ENCODE measurements around the gene PAXX.
"Not testable (repeated sequence)": the region's sequence is repeated elsewhere in the genome, so short reads cannot be mapped to it uniquely, and the experiment has no call there.

PAXX gene

GRCh38 chr9:136997371-136997770 lies 5.1 kb downstream of the PAXX start:
- Mint-ChIP-seq H3K36me3 (no peaks in the 10 kb centered on the region), H3K9me3 (no peaks in the 10 kb centered on the region), H3K4me3 (peak overlapping the region; percentile 58), H3K27ac (no peak overlapping the region), H3K27me3 (no peaks in the 10 kb centered on the region), H3K4me1 (peaks cover 21% of the 10 kb centered on the region)

GRCh38 chr9:136997830-136998234 lies 5.6 kb downstream of the PAXX start:
- no peaks in the 10 kb centered on the region for H3K9me3 Mint-ChIP-seq
- peaks cover 17% of the 10 kb centered on the region for H3K4me1 Mint-ChIP-seq
- no peaks in the 10 kb centered on the region for H3K27me3 Mint-ChIP-seq
- no peaks in the 10 kb centered on the region for H3K36me3 Mint-ChIP-seq
- H3K27ac Mint-ChIP-seq: no peak overlapping the region
- H3K4me3 Mint-ChIP-seq: peak overlapping the region; percentile 58

GRCh38 chr9:137000177-137000930 lies 8.1 kb downstream of the PAXX start:
- Mint-ChIP-seq H3K27ac (no peak overlapping the region), H3K36me3 (no peaks in the 10 kb centered on the region), H3K4me3 (no peak overlapping the region), H3K9me3 (no peaks in the 10 kb centered on the region), H3K4me1 (peaks cover 10% of the 10 kb centered on the region), H3K27me3 (no peaks in the 10 kb centered on the region)

GRCh38 chr9:137001857-137002645 lies 9.8 kb downstream of the PAXX start:
- no peaks in the 10 kb centered on the region for H3K9me3 Mint-ChIP-seq
- no peak overlapping the region for H3K27ac Mint-ChIP-seq
- no peak overlapping the region for H3K4me3 Mint-ChIP-seq
- H3K4me1 Mint-ChIP-seq: peaks cover 10% of the 10 kb centered on the region
- H3K27me3 Mint-ChIP-seq: no peaks in the 10 kb centered on the region
- H3K36me3 Mint-ChIP-seq: no peaks in the 10 kb centered on the region

- Mint-ChIP-seq H3K27ac (no peak overlapping the region), H3K9me3 (no peaks in the 10 kb centered on the region), H3K36me3 (no peaks in the 10 kb centered on the region), H3K4me1 (peaks cover 7% of the 10 kb centered on the region), H3K4me3 (no peak overlapping the region), H3K27me3 (no peaks in the 10 kb centered on the region)
These were observed 10.4 kb downstream of the PAXX start for GRCh38 chr9:137002646-137003041.

GRCh38 chr9:137004285-137004684 lies 12.1 kb downstream of the PAXX start:
- not testable (repeated sequence) for H3K4me1 Mint-ChIP-seq, H3K36me3 Mint-ChIP-seq, H3K27ac Mint-ChIP-seq, H3K27me3 Mint-ChIP-seq, H3K4me3 Mint-ChIP-seq, H3K9me3 Mint-ChIP-seq

GRCh38 chr9:137006116-137007003 lies 14.1 kb downstream of the PAXX start:
- Mint-ChIP-seq H3K27ac (no peak overlapping the region), H3K27me3 (no peaks in the 10 kb centered on the region), H3K4me1 (no peaks in the 10 kb centered on the region), H3K9me3 (no peaks in the 10 kb centered on the region), H3K4me3 (no peak overlapping the region), H3K36me3 (no peaks in the 10 kb centered on the region)

GRCh38 chr9:137007108-137007815 lies 15.0 kb downstream of the PAXX start:
- Mint-ChIP-seq H3K36me3 (no peaks in the 10 kb centered on the region), H3K9me3 (no peaks in the 10 kb centered on the region), H3K4me1 (no peaks in the 10 kb centered on the region), H3K27ac (no peak overlapping the region), H3K4me3 (no peak overlapping the region), H3K27me3 (no peaks in the 10 kb centered on the region)

- no peaks in the 10 kb centered on the region for H3K4me1 Mint-ChIP-seq
- no peak overlapping the region for H3K27ac Mint-ChIP-seq
- no peaks in the 10 kb centered on the region for H3K36me3 Mint-ChIP-seq
These were observed 15.6 kb downstream of the PAXX start for GRCh38 chr9:137007816-137008270.

GRCh38 chr9:137008312-137008711 lies 16.1 kb downstream of the PAXX start:
- Mint-ChIP-seq H3K4me3 (no peak overlapping the region), H3K36me3 (no peaks in the 10 kb centered on the region), H3K9me3 (no peaks in the 10 kb centered on the region), H3K4me1 (no peaks in the 10 kb centered on the region), H3K27me3 (no peaks in the 10 kb centered on the region), H3K27ac (no peak overlapping the region)

More at GRCh38 chr9:137007816-137008270, 15.6 kb downstream of the PAXX start:
- Mint-ChIP-seq H3K4me3 (no peak overlapping the region), H3K9me3 (no peaks in the 10 kb centered on the region), H3K27me3 (no peaks in the 10 kb centered on the region)

- Mint-ChIP-seq H3K36me3 (no peaks in the 10 kb centered on the region), H3K9me3 (no peaks in the 10 kb centered on the region), H3K4me1 (no peaks in the 10 kb centered on the region), H3K27ac (no peak overlapping the region), H3K4me3 (no peak overlapping the region), H3K27me3 (no peaks in the 10 kb centered on the region)
These were observed 17.0 kb downstream of the PAXX start for GRCh38 chr9:137009217-137009616.

GRCh38 chr9:137009938-137010732 lies 17.9 kb downstream of the PAXX start:
- no peak overlapping the region for H3K27ac Mint-ChIP-seq
- no peaks in the 10 kb centered on the region for H3K27me3 Mint-ChIP-seq
- no peaks in the 10 kb centered on the region for H3K9me3 Mint-ChIP-seq
- H3K36me3 Mint-ChIP-seq: no peaks in the 10 kb centered on the region
- H3K4me1 Mint-ChIP-seq: no peaks in the 10 kb centered on the region
- H3K4me3 Mint-ChIP-seq: no peak overlapping the region

- Mint-ChIP-seq H3K4me3 (no peak overlapping the region), H3K27me3 (no peaks in the 10 kb centered on the region), H3K9me3 (no peaks in the 10 kb centered on the region), H3K4me1 (no peaks in the 10 kb centered on the region), H3K36me3 (no peaks in the 10 kb centered on the region), H3K27ac (no peak overlapping the region)
These were observed 18.9 kb downstream of the PAXX start for GRCh38 chr9:137011156-137011555.

GRCh38 chr9:137011907-137012675 lies 19.9 kb downstream of the PAXX start:
- Mint-ChIP-seq H3K4me3 (no peak overlapping the region), H3K9me3 (no peaks in the 10 kb centered on the region), H3K4me1 (no peaks in the 10 kb centered on the region), H3K27me3 (no peaks in the 10 kb centered on the region), H3K36me3 (no peaks in the 10 kb centered on the region), H3K27ac (no peak overlapping the region)

Data from activated naive CD4-positive, alpha-beta T cell treated with anti-CD3 and anti-CD28 coated beads, Interleukin-2, amount 50 U/mL, for 24 hours (primary cell).